Esophagus muscularis mucosa (tissue), 4 donors: Measurements from ENCODE around the gene AKIP1. TPM values are rescaled to one million over a fixed set of nuclear protein-coding genes. Genes with fewer than 3 reads are reported as not detected.

Experiments
- DNase-seq: peaks from one replicate; pipeline ENCODE4 v3.0.0-alpha.2; 2017; ENCODE audit errors: extremely low spot score
- H3K27ac ChIP-seq, 4 donors: fragments of 200-600 bp; sonication (generic); replicated peaks in 1 of 4; 1 replicate in 3 of 4; 2 replicates in 1 of 4; pipeline ENCODE4 v1.5.1; 2016 to 2019; ENCODE audit warnings: mild to moderate bottlenecking in 1 of 4
- H3K27me3 ChIP-seq, 4 donors: fragments of 200-600 bp; sonication (generic); one replicate each; pipeline versions ENCODE4 v1.5.1 to v1.6.0; 2016 to 2019
- H3K36me3 ChIP-seq, 4 donors: fragments of 200-600 bp; sonication (generic); one replicate each; pipeline ENCODE4 v1.5.1; 2016 to 2019
- H3K4me1 ChIP-seq, 4 donors: fragments of 200-600 bp; sonication (generic); one replicate each; pipeline ENCODE4 v1.5.1; 2016 to 2019
- H3K4me3 ChIP-seq, 4 donors: fragments of 200-600 bp; sonication (generic); 1 replicate in 2 of 4; 2 replicates in 2 of 4; pipeline ENCODE4 v1.5.1; 2016 to 2019; ENCODE audit warnings: mild to moderate bottlenecking in 4 of 4, moderate library complexity in 1 of 4
- H3K9me3 ChIP-seq, 4 donors: fragments of 200-600 bp; sonication (generic); 1 replicate in 3 of 4; 2 replicates in 1 of 4; pipeline ENCODE4 v1.5.1; 2016 to 2019
- EP300 ChIP-seq: sonication (generic); formaldehyde crosslinking; IDR thresholded peaks from one replicate; pipeline ENCODE4 v1.6.1; 2017; ENCODE audit warnings: antibody characterized with exemption
- POLR2A ChIP-seq: fragments of 450-650 bp; IDR thresholded peaks from one replicate; pipeline ENCODE4 v1.6.1; 2017; ENCODE audit warnings: antibody characterized with exemption, moderate library complexity, mild to moderate bottlenecking, low read depth
- POLR2AphosphoS5 ChIP-seq, 2 donors: sonication (generic); formaldehyde crosslinking; IDR thresholded peaks; one replicate each; pipeline ENCODE4 v1.6.1; 2017; ENCODE audit warnings: antibody characterized with exemption in 2 of 2
- WGBS: methylation state at CpG from one replicate; pipeline ENCODE4 v1.1.5; 2018; 5-methylcytosine and 5-hydroxymethylcytosine counted together
- intact Hi-C: fragments of 100-400 bp; cut with DNase I; formaldehyde crosslinking; loops from one replicate; pipeline ENCODE4 v1.15.1; 2023
- total RNA-seq, 4 donors: library from RNA; depleted of rRNA; stranded (reverse); fragments of >200 nt; gene quantifications; one replicate each; pipeline versions ENCODE4 v1.1.0 to v1.2.1, GENCODE V29; 2016
- TF ChIP-seq, protein P1 (sequence below), 3 experiments: fragments of 200-600 bp in 2 of 3; fragments of 450-650 bp in 1 of 3; sonication (generic) in 2 of 3; IDR thresholded peaks; one replicate each; pipeline ENCODE4 v1.5.1; 2017 to 2019; ENCODE audit warnings: antibody characterized with exemption in 3 of 3, mild to moderate bottlenecking in 2 of 3, moderate library complexity in 1 of 3

AKIP1 gene
- total RNA-seq, 4 donors from 2014 or later = 30.5 to 56.4 (median 41.7) TPM

DNA sequence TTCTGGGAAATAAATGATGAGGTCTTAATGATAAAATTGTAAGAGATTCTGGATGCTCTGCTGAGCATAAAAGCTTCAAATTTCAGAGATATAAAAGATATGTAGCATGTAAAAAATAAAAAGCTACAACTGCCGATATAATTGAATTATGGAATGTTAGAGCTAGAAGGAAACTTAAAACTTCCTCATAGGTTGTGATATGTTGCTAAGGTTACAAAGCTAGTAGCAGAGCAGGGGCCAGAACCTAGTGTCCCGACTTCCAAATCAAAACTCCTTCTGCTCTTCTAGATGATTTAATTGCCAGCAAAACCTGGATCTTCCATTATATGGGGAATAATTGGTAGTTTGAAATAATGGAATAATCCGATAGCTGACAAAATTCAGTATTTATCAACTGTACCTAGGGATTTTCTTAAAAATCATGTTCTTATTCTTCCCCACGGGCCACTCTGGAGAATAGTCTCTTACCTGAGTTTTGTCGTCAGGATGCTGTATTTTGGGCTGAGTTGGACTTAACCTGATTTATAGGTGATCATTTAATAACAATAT, 31.6 kb downstream of the AKIP1 start, which contains the start of gene ASCL3:
TSS of gene ASCL3 (minus strand) at position 499 of the 549 bp plus-strand sequence. CDS start 4,855 bp downstream, outside the sequence.
- Histone ChIP-seq H3K4me1 (no peaks in the 10 kb centered on the region), H3K9me3 (no peaks in the 10 kb centered on the region), H3K27ac (no peak within 1 kb of the TSS), H3K27me3 (no peaks in the 10 kb centered on the region), H3K4me3 (no peak within 1 kb of the TSS), H3K36me3 (peaks cover 4 to 9% (median 7%) of the 10 kb centered on the region in 4 donors)
- TF ChIP-seq, protein P1, sequence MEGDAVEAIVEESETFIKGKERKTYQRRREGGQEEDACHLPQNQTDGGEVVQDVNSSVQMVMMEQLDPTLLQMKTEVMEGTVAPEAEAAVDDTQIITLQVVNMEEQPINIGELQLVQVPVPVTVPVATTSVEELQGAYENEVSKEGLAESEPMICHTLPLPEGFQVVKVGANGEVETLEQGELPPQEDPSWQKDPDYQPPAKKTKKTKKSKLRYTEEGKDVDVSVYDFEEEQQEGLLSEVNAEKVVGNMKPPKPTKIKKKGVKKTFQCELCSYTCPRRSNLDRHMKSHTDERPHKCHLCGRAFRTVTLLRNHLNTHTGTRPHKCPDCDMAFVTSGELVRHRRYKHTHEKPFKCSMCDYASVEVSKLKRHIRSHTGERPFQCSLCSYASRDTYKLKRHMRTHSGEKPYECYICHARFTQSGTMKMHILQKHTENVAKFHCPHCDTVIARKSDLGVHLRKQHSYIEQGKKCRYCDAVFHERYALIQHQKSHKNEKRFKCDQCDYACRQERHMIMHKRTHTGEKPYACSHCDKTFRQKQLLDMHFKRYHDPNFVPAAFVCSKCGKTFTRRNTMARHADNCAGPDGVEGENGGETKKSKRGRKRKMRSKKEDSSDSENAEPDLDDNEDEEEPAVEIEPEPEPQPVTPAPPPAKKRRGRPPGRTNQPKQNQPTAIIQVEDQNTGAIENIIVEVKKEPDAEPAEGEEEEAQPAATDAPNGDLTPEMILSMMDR (IDR thresholded peaks at IDR 0.05) = no peak
- no peak for TF ChIP-seq POLR2AphosphoS5 (IDR thresholded peaks at IDR 0.05)
- TF ChIP-seq EP300 = no peak
- TF ChIP-seq POLR2A = no peak
- WGBS = 77% methylated on average over 5 of the region's 5 CpGs
- intact Hi-C loops = no loop called here
- DNase-seq = no peak

GRCh38 chr11:8947230-8947943, 36.4 kb downstream of the AKIP1 start:
- DNase-seq = no peak
- H3K27me3 ChIP-seq = no peaks in the 10 kb centered on the region
- no peak overlapping the region for H3K4me3 ChIP-seq
- WGBS = 73% methylated on average over 4 of the region's 4 CpGs
- intact Hi-C loops = no loop called here
- peaks cover 17 to 57% (median 46%) of the 10 kb centered on the region in 4 donors for H3K36me3 ChIP-seq
- TF ChIP-seq POLR2AphosphoS5 (IDR thresholded peaks at IDR 0.05) (no peak), POLR2A (no peak)
- TF ChIP-seq, protein P1 (IDR thresholded peaks at IDR 0.05) = no peak
- H3K4me1 ChIP-seq = no peaks in the 10 kb centered on the region
- no peaks in the 10 kb centered on the region for H3K9me3 ChIP-seq
- H3K27ac ChIP-seq = no peak overlapping the region

DNA sequence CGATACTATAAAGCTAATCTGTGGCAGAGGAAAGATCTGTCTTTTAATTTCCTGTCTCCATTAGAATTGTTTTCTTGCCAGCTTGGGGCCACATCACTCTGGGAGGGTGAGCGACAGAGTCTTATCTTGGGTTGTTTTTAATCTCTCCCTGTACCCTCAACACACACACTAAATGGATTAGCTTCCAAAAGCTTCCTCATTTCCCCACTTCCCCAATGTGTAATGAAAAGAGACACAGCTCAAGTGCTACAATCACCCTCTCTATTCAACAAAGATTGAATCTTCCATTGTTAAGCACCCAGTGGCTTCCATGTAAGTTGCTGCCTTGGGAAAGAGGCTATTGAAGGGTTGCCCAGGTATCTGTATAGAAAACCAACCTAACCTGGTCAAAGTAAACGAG, 37.9 kb downstream of the AKIP1 start:
- no peaks in the 10 kb centered on the region for H3K9me3 ChIP-seq
- no peak for DNase-seq
- no peaks in the 10 kb centered on the region for H3K27me3 ChIP-seq
- TF ChIP-seq, protein P1 (IDR thresholded peaks at IDR 0.05) = no peak
- 80% methylated on average over 3 of the region's 3 CpGs for WGBS
- H3K4me1 ChIP-seq = no peaks in the 10 kb centered on the region
- no peak overlapping the region for H3K27ac ChIP-seq
- peaks cover 25 to 72% (median 59%) of the 10 kb centered on the region in 4 donors for H3K36me3 ChIP-seq
- intact Hi-C loops = no loop called here
- no peak overlapping the region for H3K4me3 ChIP-seq

GRCh38 chr11:8956860-8957259, 45.9 kb downstream of the AKIP1 start:
- intact Hi-C loops = loop anchor here (10.0 kb wide), 1 partner anchor 122 kb away; no protein-coding TSS in a partner anchor
- TF ChIP-seq POLR2AphosphoS5 (IDR thresholded peaks at IDR 0.05) = no peak
- TF ChIP-seq EP300 = no peak
- TF ChIP-seq, protein P1 (IDR thresholded peaks at IDR 0.05) = no peak
- TF ChIP-seq POLR2A = no peak
- H3K27ac ChIP-seq = no peak overlapping the region
- H3K4me1 ChIP-seq = peaks cover 12 to 23% (median 20%) of the 10 kb centered on the region in 4 donors
- WGBS = 90% methylated on average over 4 of the region's 4 CpGs
- H3K27me3 ChIP-seq = no peaks in the 10 kb centered on the region
- no peak overlapping the region for H3K4me3 ChIP-seq
- H3K36me3 ChIP-seq = peaks cover 16 to 50% (median 42%) of the 10 kb centered on the region in 4 donors
- no peak for DNase-seq
- H3K9me3 ChIP-seq = no peaks in the 10 kb centered on the region
